ENCODE results near the gene ABHD6.
"Not testable (repeated sequence)": the region's sequence is repeated elsewhere in the genome, so short reads cannot be mapped to it uniquely, and the experiment has no call there.

The ABHD6 gene, protein sequence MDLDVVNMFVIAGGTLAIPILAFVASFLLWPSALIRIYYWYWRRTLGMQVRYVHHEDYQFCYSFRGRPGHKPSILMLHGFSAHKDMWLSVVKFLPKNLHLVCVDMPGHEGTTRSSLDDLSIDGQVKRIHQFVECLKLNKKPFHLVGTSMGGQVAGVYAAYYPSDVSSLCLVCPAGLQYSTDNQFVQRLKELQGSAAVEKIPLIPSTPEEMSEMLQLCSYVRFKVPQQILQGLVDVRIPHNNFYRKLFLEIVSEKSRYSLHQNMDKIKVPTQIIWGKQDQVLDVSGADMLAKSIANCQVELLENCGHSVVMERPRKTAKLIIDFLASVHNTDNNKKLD

DNA sequence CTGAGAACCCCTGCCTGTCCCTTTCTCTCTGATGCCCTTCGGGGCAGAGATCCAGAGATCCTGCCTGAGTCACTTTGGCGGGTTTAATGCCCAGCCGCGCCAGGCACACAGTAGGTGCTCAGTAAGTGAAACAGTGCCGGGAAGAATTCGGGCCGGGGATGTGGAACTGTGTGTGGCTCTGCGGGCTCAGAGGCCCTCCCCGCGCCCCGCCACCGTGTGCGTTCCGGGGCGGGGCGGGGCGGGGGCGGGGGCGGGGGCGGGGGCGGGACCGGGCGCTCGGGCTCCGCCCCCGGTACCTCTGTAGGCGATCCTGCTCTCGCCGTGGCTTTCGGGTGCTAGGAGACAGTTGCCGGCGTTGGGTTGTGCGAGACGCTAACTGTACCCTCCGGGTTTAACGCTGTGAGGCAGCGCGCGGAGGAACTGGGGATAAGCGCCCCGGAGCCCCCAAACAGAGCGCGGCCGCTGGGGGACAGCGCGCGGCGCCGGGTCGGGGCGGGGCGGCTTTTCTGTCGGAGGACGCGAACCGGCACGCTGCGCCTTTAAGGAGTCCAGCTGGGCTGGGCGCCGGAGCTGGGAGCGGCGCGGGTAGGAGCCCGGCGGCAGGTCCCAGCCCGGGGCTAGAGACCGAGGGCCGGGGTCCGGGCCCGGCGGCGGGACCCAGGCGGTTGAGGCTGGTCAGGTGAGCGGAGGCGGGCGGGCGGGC is at the start of gene ABHD6:
Gene ABHD6 (plus strand): TSS at position 555 of the 703 bp plus-strand sequence. CDS start 18,795 bp downstream, outside the sequence.
- peak; percentile 66 for DNase-seq

DNA sequence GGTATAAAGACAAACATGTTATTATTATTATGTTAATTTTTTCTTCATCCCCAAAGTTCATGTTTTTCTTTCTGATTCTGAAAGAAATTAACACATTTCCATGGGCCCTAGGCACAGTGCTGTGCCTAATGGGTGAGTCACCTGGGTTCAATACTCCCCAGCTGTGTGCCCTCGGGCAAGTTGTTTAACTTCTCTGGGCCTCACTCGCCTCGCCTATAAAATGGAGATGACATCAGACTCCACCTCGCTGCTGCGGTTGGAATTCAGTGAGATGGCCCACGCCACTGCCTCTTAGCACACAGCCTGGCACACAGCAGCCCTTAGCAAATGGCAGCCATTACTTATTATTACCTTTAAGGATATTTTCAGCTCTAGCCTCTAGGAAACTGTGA is 49.4 kb upstream of the ABHD6 start:
- DNase-seq, result no peak

- no peak for DNase-seq
Observed at GRCh38 chr3:58188921-58189451, 48.6 kb upstream of the ABHD6 start.

- no peak for DNase-seq
Observed at GRCh38 chr3:58189691-58190090, 47.9 kb upstream of the ABHD6 start.

DNA sequence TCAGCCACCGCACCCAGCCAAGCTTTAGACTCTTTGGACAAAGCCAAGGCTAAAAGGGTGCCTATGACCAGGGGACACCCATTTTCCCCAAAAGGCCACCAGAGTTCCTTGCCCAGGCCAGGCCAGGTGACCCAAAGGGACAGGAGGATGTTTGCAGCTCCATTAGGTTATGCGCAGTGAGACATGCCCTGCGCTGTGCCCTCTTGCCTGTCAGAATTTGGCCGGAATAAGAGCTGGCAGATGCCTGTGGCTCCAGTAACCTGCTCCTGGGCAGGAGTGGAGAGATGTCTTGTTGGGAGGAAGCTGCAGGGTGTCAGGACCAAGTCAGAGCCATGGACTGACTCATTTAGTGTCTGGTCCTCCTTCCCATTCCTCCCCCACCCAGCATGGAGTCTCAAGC is 47.3 kb upstream of the ABHD6 start:
- no peak for DNase-seq

DNA sequence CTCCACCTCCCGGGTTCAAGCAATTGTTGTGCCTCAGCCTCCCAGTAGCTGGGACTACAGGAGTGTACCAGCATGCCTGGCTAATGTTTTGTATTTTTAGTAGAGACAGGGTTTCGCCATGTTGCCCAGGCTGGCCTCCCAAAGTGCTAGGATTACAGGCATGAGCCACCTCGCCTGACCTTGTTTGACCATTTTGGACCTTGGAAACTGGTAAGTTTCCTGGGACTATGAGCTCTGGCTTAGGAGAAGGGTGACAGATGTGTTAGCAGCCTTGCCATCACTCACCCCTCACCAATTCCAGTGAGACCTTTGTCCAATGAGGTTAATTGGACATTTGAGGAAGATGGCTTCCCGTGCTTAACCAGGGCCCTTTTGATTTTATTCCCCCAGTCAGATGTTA is 46.7 kb upstream of the ABHD6 start:
- DNase-seq, result no peak

DNA sequence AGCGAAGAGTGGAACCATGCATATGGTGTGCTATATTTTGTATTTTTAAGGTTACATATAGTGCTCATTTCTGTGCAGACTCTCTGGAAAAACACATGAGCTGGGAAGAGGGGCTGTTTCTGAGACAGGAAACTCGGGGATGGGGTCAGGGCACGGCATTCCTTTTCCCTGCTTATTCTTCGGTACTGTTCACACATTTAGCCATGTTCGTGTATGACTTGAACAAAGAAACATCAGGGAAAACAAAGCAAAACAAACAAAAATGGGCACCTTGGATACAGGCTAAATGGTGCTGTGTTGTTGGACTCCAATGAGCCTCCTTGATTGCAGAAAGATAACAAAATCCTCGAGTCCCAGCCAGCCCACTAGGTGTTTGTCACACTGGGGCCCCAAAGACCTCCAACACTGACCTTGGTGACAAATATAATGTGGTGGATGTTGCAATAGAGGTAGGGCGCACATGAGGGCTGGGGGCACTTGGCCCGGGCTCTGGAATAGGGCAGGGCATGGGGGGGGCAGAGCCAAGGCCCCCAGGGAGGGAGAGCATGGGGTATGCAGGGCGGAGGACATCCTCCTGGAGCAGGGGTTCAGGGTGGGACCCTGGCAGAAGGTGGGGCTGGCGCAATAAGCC is 46.1 kb upstream of the ABHD6 start:
- no peak for DNase-seq

GRCh38 chr3:58192069-58192468 is 45.5 kb upstream of the ABHD6 start:
- no peak for DNase-seq

DNA sequence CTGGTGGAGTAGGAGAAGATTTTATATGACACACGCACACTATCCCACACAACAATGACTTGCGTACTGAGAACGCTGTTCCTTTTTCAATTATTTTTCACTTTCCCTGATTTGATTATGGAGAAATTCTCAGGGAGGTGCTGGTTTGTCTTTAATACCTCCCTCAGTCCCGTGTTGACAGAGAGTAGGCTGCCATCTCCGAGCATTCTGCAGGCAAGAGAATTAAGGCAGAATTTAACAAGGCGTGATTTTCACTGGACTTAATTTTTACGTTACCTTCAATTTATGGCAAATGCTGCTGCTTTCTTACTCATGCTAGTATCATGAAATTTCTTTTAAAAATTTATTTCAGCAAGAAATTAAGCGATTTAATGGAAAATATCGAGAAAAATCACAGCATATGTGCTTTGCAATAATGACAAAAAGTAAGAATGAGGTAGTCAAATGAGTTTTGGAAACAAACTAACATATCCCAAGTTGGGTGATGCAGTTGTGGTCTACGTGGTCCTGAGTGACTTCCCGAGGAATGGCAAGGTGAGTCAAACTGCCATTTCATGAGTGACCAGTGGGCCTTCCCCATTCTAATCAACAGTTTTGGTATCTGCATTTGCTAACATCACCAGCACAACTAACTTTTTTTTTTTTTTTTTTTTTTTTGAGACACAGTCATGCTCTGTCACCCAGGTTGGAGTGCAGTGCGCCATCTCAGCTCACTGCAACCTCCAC is 43.7 kb upstream of the ABHD6 start:
- DNase-seq, result no peak

DNA sequence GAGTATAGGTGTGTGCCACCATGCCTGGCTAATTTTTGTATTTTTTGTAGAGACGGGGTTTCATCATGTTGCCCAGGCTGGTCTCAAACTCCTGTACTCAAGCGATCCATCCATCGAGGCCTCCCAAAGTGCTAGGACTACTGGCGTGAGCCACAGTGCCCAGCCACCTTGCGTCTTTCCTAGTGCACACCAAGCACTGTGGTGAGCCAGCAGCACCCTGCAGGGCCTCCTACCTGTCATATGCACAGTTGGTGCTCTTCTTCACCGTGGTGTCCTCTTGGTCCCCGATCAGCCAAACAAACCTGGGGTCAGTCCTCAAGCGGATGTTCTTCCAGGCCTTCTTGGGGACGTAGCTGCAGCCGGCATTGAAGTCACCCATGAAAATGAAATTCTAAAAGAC is 40.0 kb upstream of the ABHD6 start:
- DNase-seq, result no peak

- no peak for DNase-seq
Observed at GRCh38 chr3:58198362-58198761, 39.2 kb upstream of the ABHD6 start.

GRCh38 chr3:58198804-58199203 is 38.8 kb upstream of the ABHD6 start:
- DNase-seq, result no peak

- no peak for DNase-seq
Observed at GRCh38 chr3:58200121-58200709, 37.4 kb upstream of the ABHD6 start.

GRCh38 chr3:58200846-58201355 is 36.7 kb upstream of the ABHD6 start:
- DNase-seq, result no peak

GRCh38 chr3:58201451-58201850 is 36.1 kb upstream of the ABHD6 start:
- DNase-seq, result not testable (repeated sequence)

GRCh38 chr3:58202917-58203360 is 34.7 kb upstream of the ABHD6 start:
- no peak for DNase-seq

DNA sequence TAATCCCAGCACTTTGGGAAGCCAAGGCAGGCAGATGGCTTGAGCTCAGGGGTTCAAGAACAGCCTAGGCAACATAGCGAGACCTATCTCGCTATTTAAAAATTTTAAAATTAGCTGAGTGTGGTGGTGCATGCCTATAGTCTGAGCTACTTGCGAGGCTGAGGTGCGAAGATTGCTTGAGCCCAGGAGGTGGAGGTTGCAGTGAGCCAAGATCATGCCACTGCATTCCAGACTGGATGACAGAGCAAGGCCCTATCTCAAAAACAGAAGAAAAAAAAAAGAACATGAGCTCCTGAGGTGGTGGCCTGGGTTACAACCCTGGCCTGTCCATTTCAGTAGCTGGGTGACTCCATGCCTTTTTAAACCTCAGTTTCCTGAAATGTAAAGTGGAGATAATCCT is 34.1 kb upstream of the ABHD6 start:
- DNase-seq, result no peak

DNA sequence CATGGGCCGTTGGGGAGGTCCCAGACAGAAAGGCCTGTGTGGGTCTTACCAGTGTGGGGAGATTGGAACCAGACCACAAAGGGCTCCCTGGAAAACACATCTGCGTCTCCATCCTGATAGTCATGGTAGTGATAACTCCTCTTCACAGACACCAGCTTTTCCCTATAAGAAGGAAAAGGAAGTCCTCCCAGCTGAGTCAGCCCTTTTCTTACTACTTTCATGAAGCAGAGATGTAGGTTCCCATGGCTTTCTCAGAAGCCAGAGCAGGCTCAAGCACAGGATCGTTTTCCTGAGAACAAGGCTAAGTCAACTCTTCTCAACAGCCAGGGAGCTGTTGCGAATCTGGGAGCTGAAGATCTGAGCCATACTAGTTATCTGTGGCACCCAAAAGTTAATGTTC is 32.9 kb upstream of the ABHD6 start:
- no peak for DNase-seq

- no peak for DNase-seq
Observed at GRCh38 chr3:58205981-58206380, 31.6 kb upstream of the ABHD6 start.

DNA sequence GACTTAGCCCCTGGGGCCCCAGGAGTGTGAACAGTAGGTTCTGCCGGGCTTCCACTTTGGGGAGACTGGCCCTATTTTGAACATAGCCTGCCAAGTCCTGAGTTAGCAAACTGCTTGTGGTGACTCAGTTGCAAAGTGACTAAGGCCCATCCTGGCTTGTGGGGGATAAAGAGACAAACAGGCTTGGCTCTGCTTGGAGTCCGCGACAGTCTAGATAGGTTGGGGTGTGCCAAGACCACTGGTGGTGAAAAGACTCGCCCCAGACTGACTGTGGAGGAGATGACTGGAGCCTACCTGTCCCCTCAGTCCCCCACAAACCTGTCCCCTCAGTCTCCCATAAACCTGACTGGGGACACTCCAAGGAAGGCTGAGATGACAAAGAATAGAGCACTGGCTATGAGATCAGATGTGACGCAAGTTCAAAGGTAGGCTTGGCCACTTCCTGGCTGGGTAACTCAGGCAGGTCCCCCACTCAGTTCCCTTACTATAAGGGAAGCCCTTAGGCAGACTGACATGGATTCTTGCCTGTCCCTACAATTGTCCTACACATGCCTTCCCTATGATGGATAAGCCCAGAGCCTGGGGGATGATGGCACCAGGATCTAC is 31.1 kb upstream of the ABHD6 start:
- DNase-seq, result peak; percentile 63

GRCh38 chr3:58207954-58208353 is 29.6 kb upstream of the ABHD6 start:
- DNase-seq, result no peak

DNA sequence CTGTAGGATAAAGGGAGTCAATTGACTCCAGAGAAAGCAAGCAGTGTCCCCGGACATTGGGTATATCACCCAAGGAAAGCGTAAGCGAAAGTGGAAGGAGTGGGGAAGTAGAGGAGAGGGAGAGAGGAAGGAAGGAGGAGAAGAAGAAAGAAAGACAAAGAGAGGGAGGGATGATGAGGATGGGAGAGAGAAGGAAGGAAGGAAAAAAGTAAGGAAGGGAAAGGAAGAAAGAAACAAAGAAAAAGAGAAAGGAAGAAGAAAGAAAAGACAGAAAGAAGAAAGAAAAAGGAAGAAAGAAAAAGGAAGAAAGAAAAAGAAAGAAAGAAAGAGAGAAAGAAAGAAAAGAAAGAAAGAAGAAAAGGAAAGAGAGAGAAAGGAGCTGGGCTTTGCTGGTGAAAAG is 27.7 kb upstream of the ABHD6 start:
- DNase-seq, result no peak

Measured in HCEC 1CT (cell line).